PC-3 (cell line): Measurements from ENCODE around the gene ZDHHC16. TPM values are rescaled to one million over a fixed set of nuclear protein-coding genes. Genes with fewer than 3 reads are reported as not detected.
"Not testable (repeated sequence)": the region's sequence is repeated elsewhere in the genome, so short reads cannot be mapped to it uniquely, and the experiment has no call there.

ENCODE experiments used
- ATAC-seq: fragments of 200-7000 bp; cut with Tn5 transposase; 2 replicates; pipeline ENCODE4 v1.9.1; 2020; ENCODE audit warnings: mild to moderate bottlenecking, moderate library complexity
- BruUV-seq: library from RNA; stranded (reverse); fragments of 400-500 nt; replicated peaks from 2 replicates; lab custom pipeline; 2021; lab: Mats Ljungman, UMichigan
- CTCF ChIA-PET: fragments of 300-600 bp; sonication (Branson Sonifier 250); formaldehyde crosslinking; loops from one replicate; lab custom pipeline; 2022; ENCODE audit warnings: antibody characterized with exemption; lab: Charles Lee
- POLR2A ChIA-PET: fragments of 300-600 bp; sonication (Branson Sonifier 250); formaldehyde crosslinking; loops from one replicate; lab custom pipeline; 2022; ENCODE audit warnings: antibody characterized with exemption; ENCODE audit not compliant: unreplicated experiment; lab: Charles Lee
- DNase-seq: peaks from one replicate; pipeline ENCODE4 v3.0.0-alpha.2; 2015
- H2AFZ ChIP-seq: fragments of 300-600 bp; sonication (generic); 2 replicates; pipeline ENCODE4 v1.6.0; 2016; ENCODE audit warnings: antibody characterized with exemption, low read length
- H3F3A ChIP-seq: fragments of 300-600 bp; sonication (generic); one replicate; pipeline ENCODE4 v1.6.0; 2017; ENCODE audit warnings: antibody characterized with exemption, low read length, control low read depth, mild to moderate bottlenecking; ENCODE audit not compliant: unreplicated experiment
- H3K27ac ChIP-seq: fragments of 300-600 bp; sonication (generic); 2 replicates; pipeline ENCODE4 v1.5.1; 2016; ENCODE audit warnings: mild to moderate bottlenecking, low read length
- H3K27me3 ChIP-seq: fragments of 300-600 bp; sonication (generic); 2 replicates; pipeline ENCODE4 v1.6.1; 2016; ENCODE audit warnings: low read length, mixed read lengths
- H3K36me3 ChIP-seq: fragments of 300-600 bp; sonication (generic); 2 replicates; pipeline ENCODE4 v1.6.1; 2016; ENCODE audit warnings: low read depth, mixed run types, low read length, mixed read lengths
- H3K4me1 ChIP-seq: fragments of 300-600 bp; sonication (generic); 2 replicates; pipeline ENCODE4 v1.5.1; 2016; ENCODE audit warnings: low read length; ENCODE audit not compliant: insufficient read depth
- H3K4me2 ChIP-seq: fragments of 300-600 bp; sonication (generic); 2 replicates; pipeline ENCODE4 v1.6.0; 2016; ENCODE audit warnings: low read length
- H3K4me3 ChIP-seq: fragments of 300-600 bp; sonication (generic); 2 replicates; pipeline ENCODE4 v1.5.1; 2016; ENCODE audit warnings: mild to moderate bottlenecking, low read length, mixed read lengths
- H3K79me2 ChIP-seq: fragments of 300-600 bp; sonication (generic); 2 replicates; pipeline ENCODE4 v1.6.1; 2017; ENCODE audit warnings: low read length, mixed read lengths
- H3K9ac ChIP-seq: fragments of 300-600 bp; sonication (generic); 2 replicates; pipeline ENCODE4 v1.6.0; 2016; ENCODE audit warnings: mild to moderate bottlenecking, low read length
- H3K9me2 ChIP-seq: fragments of 300-600 bp; sonication (generic); replicated peaks from 2 replicates; pipeline ENCODE4 v1.6.1; 2016; ENCODE audit warnings: mixed run types, low read length, mixed read lengths
- H3K9me3 ChIP-seq: fragments of 300-600 bp; sonication (generic); 2 replicates; pipeline ENCODE4 v1.6.1; 2016; ENCODE audit warnings: low read length, mixed read lengths
- H4K20me1 ChIP-seq: fragments of 300-600 bp; sonication (generic); 2 replicates; pipeline ENCODE4 v1.6.1; 2016; ENCODE audit warnings: low read length, mixed read lengths
- EZH2 ChIP-seq: fragments of 300-600 bp; sonication (generic); IDR thresholded peaks from one replicate; pipeline ENCODE4 v1.6.1; 2017; ENCODE audit warnings: antibody characterized with exemption, mild to moderate bottlenecking, low read length; ENCODE audit not compliant: unreplicated experiment
- EZH2phosphoT487 ChIP-seq: fragments of 300-600 bp; sonication (generic); IDR thresholded peaks from 2 replicates; pipeline ENCODE4 v1.6.1; 2018; ENCODE audit warnings: mild to moderate bottlenecking, antibody characterized with exemption, low read length, borderline replicate concordance
- intact Hi-C: fragments of 100-400 bp; cut with micrococcal nuclease; formaldehyde crosslinking; loops from 2 replicates; pipeline ENCODE4 v1.9.0; 2023
- total RNA-seq: library from RNA; depleted of rRNA; stranded (reverse); fragments of >200 nt; gene quantifications from 2 replicates; pipeline ENCODE4 v1.2.3, GENCODE V29; 2014
- TF ChIP-seq, protein P1 (sequence below): fragments of 300-600 bp; sonication (generic); conservative IDR thresholded peaks from 2 replicates; pipeline ENCODE4 v1.5.1; 2017; ENCODE audit warnings: antibody characterized with exemption, low read depth, mild to moderate bottlenecking, low read length

The ZDHHC16 gene
- total RNA-seq, 1 experiment from 2014 or later = 35.1 TPM

DNA sequence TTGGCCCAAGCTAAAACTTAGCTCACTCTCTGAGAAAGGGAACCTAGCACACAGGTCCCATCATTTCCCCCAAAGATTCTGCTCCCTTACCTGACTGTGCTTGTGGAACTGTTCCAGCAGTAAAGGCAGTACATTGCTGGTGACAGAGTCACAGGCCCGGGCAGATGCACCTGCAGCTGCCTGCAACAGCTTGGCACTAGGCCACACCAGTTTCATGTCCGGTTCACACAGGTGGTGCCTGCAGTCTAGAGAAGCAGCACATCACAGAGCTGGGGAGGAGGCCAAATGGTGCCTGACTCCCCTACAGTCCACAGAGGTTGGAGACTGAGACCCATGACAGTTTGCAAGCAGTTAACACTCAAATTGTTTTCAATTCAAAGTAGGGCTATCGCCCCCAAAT, 22.2 kb downstream of the ZDHHC16 start:
- intact Hi-C loops = no loop called here
- Histone ChIP-seq H3F3A (peaks cover 6% of the 10 kb centered on the region), H3K4me1 (peaks cover 11% of the 10 kb centered on the region), H3K27me3 (no peaks in the 10 kb centered on the region), H4K20me1 (no peaks in the 10 kb centered on the region), H3K79me2 (no peaks in the 10 kb centered on the region), H3K4me3 (no peak overlapping the region), H3K27ac (no peak overlapping the region), H3K9me2 (no peaks in the 10 kb centered on the region), H3K4me2 (no peak overlapping the region), H3K9ac (no peak overlapping the region), H2AFZ (no peak overlapping the region), H3K36me3 (peaks cover 47% of the 10 kb centered on the region), H3K9me3 (no peaks in the 10 kb centered on the region)
- no TSS peak for BruUV-seq
- ATAC-seq (no peak), DNase-seq (no peak)
- CTCF ChIA-PET = interaction anchor here (0.6 kb wide), 1 partner anchor 262 kb away, joined by 4 read pairs; no protein-coding TSS in a partner anchor
- POLR2A ChIA-PET = no interaction called here
- TF ChIP-seq, protein P1, sequence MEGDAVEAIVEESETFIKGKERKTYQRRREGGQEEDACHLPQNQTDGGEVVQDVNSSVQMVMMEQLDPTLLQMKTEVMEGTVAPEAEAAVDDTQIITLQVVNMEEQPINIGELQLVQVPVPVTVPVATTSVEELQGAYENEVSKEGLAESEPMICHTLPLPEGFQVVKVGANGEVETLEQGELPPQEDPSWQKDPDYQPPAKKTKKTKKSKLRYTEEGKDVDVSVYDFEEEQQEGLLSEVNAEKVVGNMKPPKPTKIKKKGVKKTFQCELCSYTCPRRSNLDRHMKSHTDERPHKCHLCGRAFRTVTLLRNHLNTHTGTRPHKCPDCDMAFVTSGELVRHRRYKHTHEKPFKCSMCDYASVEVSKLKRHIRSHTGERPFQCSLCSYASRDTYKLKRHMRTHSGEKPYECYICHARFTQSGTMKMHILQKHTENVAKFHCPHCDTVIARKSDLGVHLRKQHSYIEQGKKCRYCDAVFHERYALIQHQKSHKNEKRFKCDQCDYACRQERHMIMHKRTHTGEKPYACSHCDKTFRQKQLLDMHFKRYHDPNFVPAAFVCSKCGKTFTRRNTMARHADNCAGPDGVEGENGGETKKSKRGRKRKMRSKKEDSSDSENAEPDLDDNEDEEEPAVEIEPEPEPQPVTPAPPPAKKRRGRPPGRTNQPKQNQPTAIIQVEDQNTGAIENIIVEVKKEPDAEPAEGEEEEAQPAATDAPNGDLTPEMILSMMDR = no peak
- TF ChIP-seq EZH2phosphoT487 = no peak
- no peak for TF ChIP-seq EZH2

DNA sequence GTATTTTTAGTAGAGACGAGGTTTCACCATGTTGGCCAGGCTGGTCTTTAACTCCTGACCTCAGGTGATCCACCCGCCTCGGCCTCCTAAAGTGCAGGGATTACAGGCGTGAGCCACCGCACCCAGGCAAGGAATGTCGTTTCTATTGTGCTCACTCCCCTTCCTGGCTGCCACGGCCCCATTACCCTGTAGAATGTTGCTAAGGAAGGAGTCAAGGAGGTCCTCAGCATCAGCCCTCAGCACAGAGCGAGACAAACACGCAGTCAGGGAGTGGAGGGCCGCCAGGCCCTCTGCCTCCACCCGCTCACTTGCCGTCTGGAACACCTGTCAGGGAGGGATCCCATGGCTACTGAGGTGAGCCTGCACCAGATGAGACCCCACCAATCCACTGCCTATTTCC, 22.8 kb downstream of the ZDHHC16 start:
- H3K4me3 ChIP-seq, DNase-seq, ATAC-seq, H3K9me3 ChIP-seq, H3F3A ChIP-seq, CTCF ChIA-PET, H3K9me2 ChIP-seq, H3K27me3 ChIP-seq, H2AFZ ChIP-seq, BruUV-seq, H4K20me1 ChIP-seq, H3K79me2 ChIP-seq, H3K9ac ChIP-seq, H3K4me2 ChIP-seq, H3K27ac ChIP-seq, POLR2A ChIA-PET, intact Hi-C loops: not testable (repeated sequence)
- Histone ChIP-seq H3K4me1 (peaks cover 11% of the 10 kb centered on the region), H3K36me3 (peaks cover 47% of the 10 kb centered on the region; the same call in 1 of the 2 replicates)

DNA sequence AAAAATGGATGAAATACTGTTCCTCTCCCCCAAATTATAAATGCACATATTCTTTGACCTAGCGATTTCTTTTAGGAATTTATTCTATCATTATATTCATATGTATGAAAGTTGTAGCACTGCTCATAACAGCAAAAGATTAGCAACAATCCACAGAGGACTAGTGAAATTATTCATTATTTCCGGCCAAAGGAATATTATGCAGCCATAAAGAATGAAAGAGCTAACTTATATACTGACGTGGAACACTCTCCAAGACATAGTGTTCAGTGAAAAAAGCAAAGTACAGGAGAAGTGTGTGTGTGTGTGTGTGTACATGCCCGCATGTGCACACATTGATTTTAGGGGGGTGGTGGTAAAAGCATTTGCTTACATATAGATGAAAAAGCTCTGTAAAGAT, 28.9 kb downstream of the ZDHHC16 start:
- H3K27me3 ChIP-seq = no peaks in the 10 kb centered on the region
- no peak overlapping the region for H3K4me3 ChIP-seq
- no peak overlapping the region for H3K4me2 ChIP-seq
- no peaks in the 10 kb centered on the region for H3K9me3 ChIP-seq
- H3F3A ChIP-seq = no peaks in the 10 kb centered on the region
- peaks cover 62% of the 10 kb centered on the region for H3K36me3 ChIP-seq
- 0 out of 2 replicates have a peak, but pooled peaks cover 10% of the 10 kb centered on the region for H3K79me2 ChIP-seq
- no peak overlapping the region for H3K9ac ChIP-seq
- no peaks in the 10 kb centered on the region for H4K20me1 ChIP-seq
- ChIA-PET CTCF (no interaction called here), POLR2A (no interaction called here)
- H3K9me2 ChIP-seq = no peaks in the 10 kb centered on the region
- ATAC-seq (no peak), DNase-seq (no peak)
- H3K4me1 ChIP-seq = peaks cover 12% of the 10 kb centered on the region
- no TSS peak for BruUV-seq
- TF ChIP-seq EZH2 (no peak), EZH2phosphoT487 (no peak)
- TF ChIP-seq, protein P1 = no peak
- intact Hi-C loops = no loop called here
- H2AFZ ChIP-seq = no peak overlapping the region
- no peak overlapping the region for H3K27ac ChIP-seq
